Suprapubic skin (tissue), 4 donors: Measurements from ENCODE around the gene SOCS3. TPM values are rescaled to one million over a fixed set of nuclear protein-coding genes. Genes with fewer than 3 reads are reported as not detected.

ENCODE experiments used
- DNase-seq, 2 donors: peaks; one replicate each; pipeline ENCODE4 v3.0.0-alpha.2; 2019; ENCODE audit warnings: low spot score in 2 of 2
- H3K27ac ChIP-seq: fragments of 200-600 bp; sonication (generic); one replicate; pipeline ENCODE4 v1.5.1; 2019
- H3K27me3 ChIP-seq: fragments of 200-600 bp; sonication (generic); one replicate; pipeline ENCODE4 v1.5.1; 2019
- H3K36me3 ChIP-seq: fragments of 200-600 bp; sonication (generic); one replicate; pipeline ENCODE4 v1.5.1; 2019
- H3K4me1 ChIP-seq: fragments of 200-600 bp; sonication (generic); one replicate; pipeline ENCODE4 v1.5.1; 2019
- H3K4me3 ChIP-seq: fragments of 200-600 bp; sonication (generic); one replicate; pipeline ENCODE4 v1.5.1; 2019; ENCODE audit warnings: mild to moderate bottlenecking
- H3K9me3 ChIP-seq: fragments of 200-600 bp; sonication (generic); one replicate; pipeline ENCODE4 v1.5.1; 2019
- EP300 ChIP-seq: sonication (generic); formaldehyde crosslinking; IDR thresholded peaks from one replicate; pipeline ENCODE4 v1.6.1; 2017; ENCODE audit warnings: antibody characterized with exemption
- POLR2A ChIP-seq, 2 donors: fragments of 450-650 bp; IDR thresholded peaks; one replicate each; pipeline ENCODE4 v1.6.1; 2017; ENCODE audit warnings: antibody characterized with exemption in 2 of 2, mild to moderate bottlenecking in 2 of 2, moderate library complexity in 2 of 2
- POLR2AphosphoS5 ChIP-seq, 3 donors: sonication (generic); formaldehyde crosslinking; IDR thresholded peaks; one replicate each; pipeline ENCODE4 v1.6.1; 2017; ENCODE audit warnings: antibody characterized with exemption in 3 of 3
- WGBS: methylation state at CpG from one replicate; pipeline ENCODE4 v1.1.5; 2018; 5-methylcytosine and 5-hydroxymethylcytosine counted together
- total RNA-seq, 4 donors: library from RNA; depleted of rRNA; stranded (reverse); fragments of >200 nt; gene quantifications; one replicate each; pipeline ENCODE4 v1.1.0, GENCODE V29; 2016
- TF ChIP-seq, protein P1 (sequence below), 2 donors: fragments of 200-600 bp in 1 of 2; fragments of 450-650 bp in 1 of 2; sonication (generic) in 1 of 2; IDR thresholded peaks; one replicate each; pipeline ENCODE4 v1.5.1; 2016 to 2019; ENCODE audit warnings: antibody characterized with exemption in 2 of 2, mild to moderate bottlenecking in 1 of 2, moderate library complexity in 1 of 2

The SOCS3 gene
- total RNA-seq, 4 donors from 2014 or later: 33.2 to 264 (median 60.9) TPM

DNA sequence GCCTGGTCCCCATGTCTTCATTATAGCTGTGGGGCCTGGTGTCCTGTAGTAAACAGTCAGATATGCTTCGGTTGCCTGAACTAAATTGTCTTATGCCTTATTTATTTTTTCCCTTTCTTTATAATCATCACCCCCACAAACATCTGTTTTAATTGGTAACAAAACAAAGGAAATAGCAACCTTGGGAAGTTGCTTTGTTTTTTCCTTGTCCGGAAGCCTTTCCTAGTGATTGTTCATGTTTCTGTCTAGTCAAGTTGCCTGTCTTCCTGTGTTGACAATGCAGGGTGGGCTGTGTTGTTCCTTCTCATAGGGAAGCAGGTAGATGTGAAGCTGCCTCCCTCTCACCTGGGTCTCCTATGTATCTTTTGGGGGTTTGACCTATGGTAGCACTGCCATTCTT lies 35.3 kb upstream of the SOCS3 start:
- Histone ChIP-seq H3K36me3 (peaks cover 47% of the 10 kb centered on the region), H3K9me3 (no peaks in the 10 kb centered on the region), H3K4me3 (no peak overlapping the region), H3K4me1 (peaks cover 19% of the 10 kb centered on the region), H3K27ac (no peak overlapping the region), H3K27me3 (no peaks in the 10 kb centered on the region)
- no peak for DNase-seq
- TF ChIP-seq, protein P1, sequence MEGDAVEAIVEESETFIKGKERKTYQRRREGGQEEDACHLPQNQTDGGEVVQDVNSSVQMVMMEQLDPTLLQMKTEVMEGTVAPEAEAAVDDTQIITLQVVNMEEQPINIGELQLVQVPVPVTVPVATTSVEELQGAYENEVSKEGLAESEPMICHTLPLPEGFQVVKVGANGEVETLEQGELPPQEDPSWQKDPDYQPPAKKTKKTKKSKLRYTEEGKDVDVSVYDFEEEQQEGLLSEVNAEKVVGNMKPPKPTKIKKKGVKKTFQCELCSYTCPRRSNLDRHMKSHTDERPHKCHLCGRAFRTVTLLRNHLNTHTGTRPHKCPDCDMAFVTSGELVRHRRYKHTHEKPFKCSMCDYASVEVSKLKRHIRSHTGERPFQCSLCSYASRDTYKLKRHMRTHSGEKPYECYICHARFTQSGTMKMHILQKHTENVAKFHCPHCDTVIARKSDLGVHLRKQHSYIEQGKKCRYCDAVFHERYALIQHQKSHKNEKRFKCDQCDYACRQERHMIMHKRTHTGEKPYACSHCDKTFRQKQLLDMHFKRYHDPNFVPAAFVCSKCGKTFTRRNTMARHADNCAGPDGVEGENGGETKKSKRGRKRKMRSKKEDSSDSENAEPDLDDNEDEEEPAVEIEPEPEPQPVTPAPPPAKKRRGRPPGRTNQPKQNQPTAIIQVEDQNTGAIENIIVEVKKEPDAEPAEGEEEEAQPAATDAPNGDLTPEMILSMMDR (IDR thresholded peaks at IDR 0.05): no peak
- no peak for TF ChIP-seq POLR2AphosphoS5 (IDR thresholded peaks at IDR 0.05)
- TF ChIP-seq EP300: no peak
- no peak for TF ChIP-seq POLR2A (IDR thresholded peaks at IDR 0.05)
- WGBS: 85% methylated on average over 2 of the region's 2 CpGs

DNA sequence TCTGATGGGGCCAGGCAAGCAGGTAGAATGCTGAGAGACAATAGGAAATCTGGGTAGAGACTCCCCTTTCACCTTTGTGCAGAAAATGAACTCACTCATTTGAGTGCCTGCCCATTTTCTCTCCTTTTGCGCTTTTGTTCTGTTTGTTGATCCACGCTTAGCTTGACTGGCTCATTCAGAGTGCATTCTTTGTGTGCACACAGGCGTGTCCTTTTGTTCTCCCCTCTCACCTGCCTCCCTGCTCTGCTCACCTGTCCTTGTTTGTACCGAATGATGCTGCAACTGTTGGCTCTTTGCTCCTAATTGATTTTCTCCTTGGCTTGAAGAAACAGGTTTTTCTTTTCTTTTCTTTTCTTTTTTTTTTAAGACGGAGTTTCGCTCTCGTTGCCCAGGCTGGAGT lies 34.3 kb upstream of the SOCS3 start:
- DNase-seq: no peak
- no peak overlapping the region for H3K27ac ChIP-seq
- H3K36me3 ChIP-seq: peaks cover 38% of the 10 kb centered on the region
- H3K4me3 ChIP-seq: no peak overlapping the region
- TF ChIP-seq, protein P1 (IDR thresholded peaks at IDR 0.05): no peak
- no peak for TF ChIP-seq POLR2AphosphoS5 (IDR thresholded peaks at IDR 0.05)
- TF ChIP-seq EP300: no peak
- TF ChIP-seq POLR2A (IDR thresholded peaks at IDR 0.05): no peak
- WGBS: 88% methylated on average over 7 of the region's 7 CpGs
- H3K9me3 ChIP-seq: no peaks in the 10 kb centered on the region
- H3K4me1 ChIP-seq: peaks cover 26% of the 10 kb centered on the region
- H3K27me3 ChIP-seq: no peaks in the 10 kb centered on the region

DNA sequence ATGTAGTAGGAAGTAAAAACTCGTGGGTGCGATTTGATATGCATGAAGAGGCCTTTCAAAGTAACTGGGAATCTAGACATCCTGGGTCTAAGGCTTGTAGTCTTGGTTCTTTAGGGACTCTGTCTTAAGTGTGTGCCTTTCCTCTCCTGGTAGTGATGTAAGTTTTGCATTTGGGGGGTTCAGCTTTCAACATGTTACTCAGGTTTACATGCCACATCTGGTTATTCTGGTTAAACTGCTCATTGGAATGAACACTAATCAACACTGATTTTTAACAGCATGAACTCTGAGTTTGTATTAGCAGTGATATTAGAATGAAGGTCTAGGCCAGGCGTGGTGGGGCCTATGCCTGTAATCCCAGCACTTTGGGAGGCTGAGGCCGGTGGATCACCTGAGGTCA lies 33.7 kb upstream of the SOCS3 start:
- peaks cover 31% of the 10 kb centered on the region for H3K36me3 ChIP-seq
- peaks cover 27% of the 10 kb centered on the region for H3K4me1 ChIP-seq
- DNase-seq: no peak

DNA sequence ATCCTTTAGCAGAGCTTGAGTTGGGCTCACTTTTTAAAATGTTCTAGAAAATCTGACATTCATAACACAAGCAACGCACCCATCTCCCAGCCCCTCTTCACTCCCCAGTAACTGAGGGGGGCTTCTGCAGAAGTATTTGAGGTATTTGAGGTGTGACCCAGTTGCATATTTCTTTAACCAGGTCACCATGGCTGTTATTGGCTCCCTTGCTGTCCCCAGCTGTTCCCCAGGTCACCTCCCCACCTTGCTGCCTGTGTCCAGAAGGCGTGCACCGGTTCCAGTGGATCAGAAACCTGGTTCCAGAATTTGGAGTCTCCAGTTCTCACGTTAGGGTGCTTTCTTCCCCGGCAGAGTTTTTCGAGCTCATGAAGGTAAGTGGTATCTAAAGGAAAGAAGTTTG lies 32.4 kb upstream of the SOCS3 start:
- H3K27ac ChIP-seq: no peak overlapping the region
- no peak overlapping the region for H3K4me3 ChIP-seq
- peaks cover 35% of the 10 kb centered on the region for H3K4me1 ChIP-seq
- H3K27me3 ChIP-seq: no peaks in the 10 kb centered on the region
- TF ChIP-seq EP300 (no peak), POLR2A (IDR thresholded peaks at IDR 0.05) (no peak), POLR2AphosphoS5 (IDR thresholded peaks at IDR 0.05) (no peak)
- TF ChIP-seq, protein P1 (IDR thresholded peaks at IDR 0.05): no peak
- WGBS: 90% methylated on average over 6 of the region's 6 CpGs
- no peaks in the 10 kb centered on the region for H3K9me3 ChIP-seq
- peaks cover 23% of the 10 kb centered on the region for H3K36me3 ChIP-seq
- DNase-seq: no peak

More for the DNA sequence above, 33.7 kb upstream of the SOCS3 start:
- Histone ChIP-seq H3K27me3 (no peaks in the 10 kb centered on the region), H3K27ac (no peak overlapping the region), H3K9me3 (no peaks in the 10 kb centered on the region), H3K4me3 (no peak overlapping the region)
- 91% methylated on average over 4 of the region's 4 CpGs for WGBS
- TF ChIP-seq POLR2A (IDR thresholded peaks at IDR 0.05): no peak
- TF ChIP-seq, protein P1 (IDR thresholded peaks at IDR 0.05): no peak
- TF ChIP-seq EP300: no peak
- no peak for TF ChIP-seq POLR2AphosphoS5 (IDR thresholded peaks at IDR 0.05)

DNA sequence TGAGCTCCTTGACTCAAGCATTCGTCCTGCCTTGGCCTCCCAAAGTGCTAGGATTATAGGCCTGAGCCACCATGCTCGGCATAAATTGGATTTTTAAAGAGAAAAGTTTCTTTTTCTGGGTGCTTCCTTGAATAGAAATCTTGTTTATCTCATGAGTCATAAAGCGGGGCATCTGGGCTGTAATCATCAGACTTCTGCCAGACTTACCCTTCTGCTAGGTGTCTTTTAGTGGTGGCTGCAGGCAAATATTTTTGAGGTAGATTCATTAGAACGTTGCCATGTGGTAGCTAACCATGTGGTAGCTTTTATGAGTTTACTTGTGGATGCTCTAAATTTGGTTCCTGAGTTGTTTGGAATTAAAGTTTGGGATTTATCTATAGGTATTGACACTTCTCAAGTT lies 32.0 kb upstream of the SOCS3 start:
- H3K27me3 ChIP-seq: no peaks in the 10 kb centered on the region
- no peak overlapping the region for H3K4me3 ChIP-seq
- no peak for DNase-seq
- no peak overlapping the region for H3K27ac ChIP-seq
- H3K4me1 ChIP-seq: peaks cover 36% of the 10 kb centered on the region
- TF ChIP-seq EP300 (no peak), POLR2A (IDR thresholded peaks at IDR 0.05) (no peak), POLR2AphosphoS5 (IDR thresholded peaks at IDR 0.05) (no peak)
- TF ChIP-seq, protein P1 (IDR thresholded peaks at IDR 0.05): no peak
- peaks cover 19% of the 10 kb centered on the region for H3K36me3 ChIP-seq
- 46% methylated on average over 4 of the region's 4 CpGs for WGBS
- H3K9me3 ChIP-seq: no peaks in the 10 kb centered on the region
